HUES48 (cell line): Measurements from ENCODE around the gene FMN2.

ENCODE experiments used
- H3K27ac ChIP-seq: one replicate; pipeline ENCODE4 v1.7.0; 2013; ENCODE audit warnings: low read depth, low read length, inconsistent platforms
- H3K27me3 ChIP-seq: 2 replicates; pipeline ENCODE4 v1.6.1; 2013; ENCODE audit warnings: mild to moderate bottlenecking, low read length; ENCODE audit not compliant: control insufficient read depth, insufficient read depth
- H3K36me3 ChIP-seq: 2 replicates; pipeline ENCODE4 v1.6.1; 2013; ENCODE audit warnings: low read length; ENCODE audit not compliant: control insufficient read depth, insufficient read depth
- H3K4me1 ChIP-seq: 2 replicates; pipeline ENCODE4 v1.6.1; 2013; ENCODE audit warnings: mild to moderate bottlenecking, low read length; ENCODE audit not compliant: control insufficient read depth, insufficient read depth
- H3K4me3 ChIP-seq: 2 replicates; pipeline ENCODE4 v1.5.1; 2013; ENCODE audit warnings: mild to moderate bottlenecking, low read depth, low read length
- H3K9ac ChIP-seq: 2 replicates; pipeline ENCODE4 v1.6.1; 2013; ENCODE audit warnings: mild to moderate bottlenecking, low read depth, low read length, moderate library complexity
- H3K9me3 ChIP-seq: 2 replicates; pipeline ENCODE4 v1.6.1; 2013; ENCODE audit warnings: low read length; ENCODE audit not compliant: control insufficient read depth, insufficient read depth

Gene FMN2

DNA sequence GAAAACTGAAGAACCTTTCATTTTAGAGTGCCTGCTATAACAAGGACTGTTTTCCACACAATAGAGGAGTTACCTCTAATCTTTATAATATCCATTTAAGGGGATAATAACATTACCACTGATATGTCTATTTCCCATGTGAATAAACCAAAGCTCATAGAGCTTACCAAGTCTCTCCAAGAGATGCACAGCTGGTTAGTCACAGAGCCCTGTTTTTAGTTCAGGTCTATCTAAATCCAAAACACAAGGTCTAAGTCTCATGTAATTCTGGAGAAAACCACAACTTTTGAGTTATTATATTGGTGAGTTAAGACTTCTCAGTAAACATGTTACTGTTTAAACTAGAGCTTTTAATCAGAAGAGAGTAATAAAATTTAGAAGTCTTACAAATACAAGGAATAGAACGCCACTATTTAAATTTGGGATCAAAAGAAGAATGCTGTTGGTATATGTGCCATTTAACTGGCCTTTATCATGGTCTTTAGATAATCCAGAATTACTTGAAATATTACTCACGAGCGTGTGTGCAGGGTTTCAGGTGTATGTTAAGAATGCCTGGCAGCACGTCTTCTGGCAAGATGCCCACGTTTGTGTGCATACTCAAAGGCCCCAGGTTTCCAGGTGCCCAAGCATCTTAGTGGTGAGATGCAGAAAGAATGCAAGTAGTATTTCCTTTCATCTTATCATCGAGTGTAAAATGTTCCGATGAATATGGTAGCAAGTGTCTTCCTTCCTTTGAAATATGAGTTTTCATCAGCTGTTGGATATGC lies 190.6 kb downstream of the FMN2 start:
- H3K27ac ChIP-seq: no peak overlapping the region
- H3K4me1 ChIP-seq: no peaks in the 10 kb centered on the region
- H3K9me3 ChIP-seq: no peaks in the 10 kb centered on the region
- no peaks in the 10 kb centered on the region for H3K27me3 ChIP-seq
- H3K4me3 ChIP-seq: no peak overlapping the region
- H3K36me3 ChIP-seq: no peaks in the 10 kb centered on the region
- H3K9ac ChIP-seq: no peak overlapping the region

DNA sequence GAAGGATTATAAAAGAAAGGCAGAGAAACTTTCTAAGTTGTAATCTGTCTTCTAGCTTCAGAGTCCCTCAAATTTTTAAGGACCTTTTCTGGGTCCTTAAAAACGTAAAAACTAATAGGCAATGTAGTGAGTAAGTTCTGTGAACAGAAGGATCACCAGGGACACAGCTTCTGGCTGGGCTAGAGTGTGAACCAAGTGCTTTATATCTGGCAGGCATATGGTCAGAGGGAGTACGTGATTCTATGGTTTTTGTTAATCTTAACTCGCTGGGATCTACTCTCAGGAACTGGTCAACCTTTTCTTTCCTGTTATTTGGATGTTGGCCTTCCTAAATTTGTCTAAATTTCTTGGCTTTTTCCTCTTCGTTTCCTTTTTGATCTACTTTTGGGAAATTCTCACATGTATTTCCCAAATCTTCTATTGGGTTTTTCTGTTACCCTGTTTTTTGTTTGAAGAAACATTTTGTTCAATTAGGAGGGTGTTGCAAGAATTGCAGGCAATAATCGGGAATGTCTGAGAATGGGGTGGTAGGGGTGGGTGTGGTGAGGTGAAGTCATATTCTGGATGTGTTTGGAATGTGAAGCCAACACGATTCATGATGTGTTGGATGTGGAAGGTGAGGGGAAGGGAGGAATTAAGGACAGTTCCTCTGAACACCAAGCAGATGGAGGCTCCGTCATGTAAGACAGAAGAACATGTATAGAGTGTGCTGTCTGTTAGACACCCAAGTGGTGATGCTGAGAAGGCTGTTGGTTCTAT lies 193.2 kb downstream of the FMN2 start:
- Histone ChIP-seq H3K9ac (no peak overlapping the region), H3K27ac (no peak overlapping the region), H3K27me3 (no peaks in the 10 kb centered on the region)

DNA sequence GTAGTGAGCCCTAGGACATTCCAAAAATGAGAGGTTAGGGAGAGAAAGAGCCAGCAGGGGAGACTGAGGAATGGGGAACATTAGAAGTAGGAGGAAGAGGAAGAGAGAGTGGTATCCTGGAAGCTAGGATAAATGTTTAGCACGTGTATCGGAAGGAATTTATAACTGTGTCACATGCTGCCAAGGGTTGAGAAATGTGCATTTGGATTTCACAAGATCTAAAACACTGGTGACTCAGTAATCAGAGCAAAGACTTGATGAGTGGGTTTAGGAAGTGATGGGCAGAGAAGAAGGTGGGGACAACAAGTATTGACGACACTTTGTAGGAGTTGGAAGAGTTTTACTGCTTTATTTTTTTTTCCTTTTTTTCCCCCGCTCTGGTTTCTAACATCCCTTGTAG lies 193.9 kb downstream of the FMN2 start:
- Histone ChIP-seq H3K4me3 (no peak overlapping the region), H3K27ac (no peak overlapping the region), H3K4me1 (no peaks in the 10 kb centered on the region), H3K36me3 (no peaks in the 10 kb centered on the region), H3K9me3 (no peaks in the 10 kb centered on the region), H3K27me3 (no peaks in the 10 kb centered on the region), H3K9ac (no peak overlapping the region)

More for the DNA sequence above, 193.2 kb downstream of the FMN2 start:
- H3K36me3 ChIP-seq: no peaks in the 10 kb centered on the region
- H3K4me1 ChIP-seq: no peaks in the 10 kb centered on the region
- H3K9me3 ChIP-seq: no peaks in the 10 kb centered on the region
- H3K4me3 ChIP-seq: no peak overlapping the region

DNA sequence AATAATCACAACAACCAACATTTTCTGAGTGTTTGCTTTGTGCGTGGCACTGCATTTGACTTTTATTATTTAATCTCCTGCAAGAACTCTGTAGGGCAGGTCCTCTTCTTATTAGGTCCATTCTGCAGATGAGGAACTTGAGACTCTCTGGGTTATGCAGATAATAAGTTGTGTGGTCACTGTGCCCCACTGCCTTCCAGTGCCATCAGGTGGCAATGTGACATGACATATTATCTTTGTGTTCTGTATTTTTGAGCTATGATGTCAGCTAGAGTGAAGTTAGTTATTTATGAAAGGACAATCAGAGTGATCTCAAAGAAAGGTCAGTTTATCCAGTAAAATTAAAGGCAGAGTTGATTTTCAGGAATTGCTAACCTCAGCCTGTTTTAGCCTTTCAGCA lies 196.0 kb downstream of the FMN2 start:
- Histone ChIP-seq H3K36me3 (no peaks in the 10 kb centered on the region), H3K9ac (no peak overlapping the region), H3K27ac (no peak overlapping the region), H3K27me3 (no peaks in the 10 kb centered on the region), H3K4me3 (no peak overlapping the region), H3K9me3 (no peaks in the 10 kb centered on the region), H3K4me1 (peaks cover 4% of the 10 kb centered on the region; the same call in 1 of the 2 replicates)

DNA sequence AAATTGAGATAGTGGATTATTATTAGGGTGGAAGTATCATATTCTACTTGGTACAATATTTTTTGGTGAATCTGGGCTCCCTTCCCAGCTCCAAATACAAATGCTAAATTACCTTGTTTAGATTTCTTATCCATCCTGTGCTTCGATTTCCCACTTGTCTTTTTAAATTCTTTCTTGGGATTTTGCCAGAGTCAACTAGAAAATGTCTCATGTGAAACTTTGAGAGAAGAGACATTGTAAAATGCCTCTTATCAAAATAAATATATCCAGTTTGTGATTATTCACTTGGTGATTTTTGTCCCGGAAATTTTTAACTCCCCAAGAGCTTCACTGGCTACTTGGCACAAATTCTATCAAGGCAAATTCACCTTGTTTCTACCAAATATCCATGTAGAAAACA lies 202.0 kb downstream of the FMN2 start:
- Histone ChIP-seq H3K27ac (no peak overlapping the region), H3K4me1 (peaks cover 13% of the 10 kb centered on the region; the same call in 1 of the 2 replicates), H3K9me3 (no peaks in the 10 kb centered on the region), H3K4me3 (no peak overlapping the region), H3K36me3 (no peaks in the 10 kb centered on the region), H3K27me3 (no peaks in the 10 kb centered on the region), H3K9ac (no peak overlapping the region)

DNA sequence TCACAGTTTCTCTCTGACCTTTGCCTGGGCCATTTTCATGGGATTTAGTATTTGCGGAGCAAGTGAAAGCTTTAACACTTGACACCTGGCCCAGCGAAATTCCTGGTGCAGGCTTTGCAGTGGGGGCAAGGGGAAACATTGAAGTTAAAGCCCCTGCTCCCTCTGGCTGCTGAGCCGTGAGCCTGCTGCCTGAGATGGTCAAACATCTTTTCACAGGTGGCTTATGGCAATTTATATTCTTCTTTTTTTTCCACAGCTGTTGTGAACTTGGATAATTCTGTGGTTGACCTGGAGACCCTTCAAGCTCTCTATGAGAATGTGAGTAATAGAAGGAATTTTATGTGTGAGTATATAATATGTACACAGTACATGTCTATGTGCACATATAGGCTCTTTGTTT lies 202.9 kb downstream of the FMN2 start:
- Histone ChIP-seq H3K4me3 (no peak overlapping the region), H3K9ac (no peak overlapping the region), H3K27ac (no peak overlapping the region), H3K4me1 (peaks cover 13% of the 10 kb centered on the region; the same call in 1 of the 2 replicates), H3K27me3 (no peaks in the 10 kb centered on the region), H3K36me3 (no peaks in the 10 kb centered on the region), H3K9me3 (no peaks in the 10 kb centered on the region)

DNA sequence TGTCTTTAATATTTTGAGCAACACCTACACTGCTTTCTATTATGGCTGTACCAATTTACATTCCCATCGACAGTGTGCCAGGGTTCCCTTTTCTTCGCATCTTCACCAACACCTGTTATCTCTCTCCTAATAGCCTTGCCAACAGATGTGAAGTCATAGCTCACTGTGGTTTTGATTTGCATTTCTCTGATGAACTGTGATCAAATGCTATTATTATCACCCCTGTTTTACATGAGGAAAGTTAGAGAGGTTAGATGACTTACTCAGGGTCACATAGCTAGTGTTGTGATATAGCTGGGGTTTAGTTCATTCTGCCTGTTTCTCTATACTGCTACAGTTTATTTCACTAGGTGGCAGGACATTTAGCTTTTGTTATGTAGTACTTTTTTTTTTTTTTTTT lies 204.1 kb downstream of the FMN2 start:
- Histone ChIP-seq H3K4me3 (no peak overlapping the region), H3K27me3 (no peaks in the 10 kb centered on the region), H3K36me3 (no peaks in the 10 kb centered on the region), H3K9ac (no peak overlapping the region), H3K27ac (no peak overlapping the region), H3K4me1 (peaks cover 13% of the 10 kb centered on the region; the same call in 1 of the 2 replicates), H3K9me3 (no peaks in the 10 kb centered on the region)

DNA sequence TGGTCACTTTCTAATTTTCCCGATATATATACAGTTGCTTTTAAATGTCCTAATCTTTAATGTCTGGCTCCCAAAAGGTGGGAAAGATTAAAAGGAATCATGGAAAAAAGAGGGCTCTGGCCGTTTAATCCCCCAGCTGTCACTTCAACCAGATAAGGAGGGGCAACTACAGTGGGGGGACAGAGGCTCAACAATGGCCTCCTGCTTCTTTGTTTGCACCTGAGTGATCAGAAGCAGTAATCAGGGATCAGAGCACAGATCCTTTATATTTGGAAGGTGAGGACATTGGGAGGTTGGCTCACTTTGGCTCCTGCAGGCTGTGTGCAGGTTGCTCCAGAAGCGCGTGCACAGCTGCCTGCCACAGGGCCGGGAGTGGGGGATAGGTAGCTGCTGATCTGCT lies 212.8 kb downstream of the FMN2 start:
- Histone ChIP-seq H3K9ac (no peak overlapping the region), H3K4me1 (no peaks in the 10 kb centered on the region), H3K9me3 (no peaks in the 10 kb centered on the region), H3K27me3 (no peaks in the 10 kb centered on the region), H3K27ac (no peak overlapping the region), H3K4me3 (no peak overlapping the region), H3K36me3 (no peaks in the 10 kb centered on the region)

DNA sequence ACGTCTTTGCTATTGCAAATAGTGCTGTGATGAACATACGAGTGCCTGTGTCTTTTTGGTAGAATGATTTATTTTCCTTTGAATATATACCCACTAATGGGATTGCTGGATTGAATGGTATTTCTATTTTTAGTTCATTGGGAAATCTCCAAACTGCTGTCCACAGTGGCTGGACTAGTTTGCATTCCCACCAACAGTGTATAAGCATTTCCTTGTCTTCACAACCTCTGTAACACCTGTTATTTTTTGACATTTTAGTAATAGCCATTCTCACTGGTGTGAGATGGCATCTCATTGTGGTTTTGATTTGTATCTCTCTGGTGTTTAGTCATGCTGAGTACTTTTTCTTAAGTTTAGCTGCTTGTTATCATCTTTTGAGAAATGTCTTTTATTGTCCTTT lies 215.0 kb downstream of the FMN2 start:
- Histone ChIP-seq H3K4me1 (peaks cover 12% of the 10 kb centered on the region; the same call in 1 of the 2 replicates), H3K27ac (no peak overlapping the region), H3K9ac (no peak overlapping the region), H3K4me3 (no peak overlapping the region), H3K9me3 (no peaks in the 10 kb centered on the region), H3K27me3 (no peaks in the 10 kb centered on the region), H3K36me3 (no peaks in the 10 kb centered on the region)

DNA sequence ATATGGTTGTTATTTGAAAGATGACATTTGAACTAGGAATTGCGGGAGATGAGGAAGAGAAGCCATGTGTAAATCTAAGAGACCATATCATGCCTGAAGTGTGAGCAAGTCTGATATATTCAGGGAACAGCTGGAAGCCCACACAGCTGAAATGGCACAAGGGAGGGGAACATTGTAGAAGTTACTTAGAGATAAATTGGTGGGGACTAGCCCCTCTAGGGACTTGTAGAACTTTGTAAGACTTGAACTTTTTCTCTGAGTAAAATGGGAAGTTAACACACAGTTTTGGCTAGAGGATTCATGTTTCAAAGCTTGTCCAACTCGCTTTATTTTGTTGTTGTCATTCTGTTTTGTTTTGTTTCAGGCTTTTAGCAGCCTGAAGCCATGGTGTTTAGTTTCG lies 216.4 kb downstream of the FMN2 start:
- peaks cover 18% of the 10 kb centered on the region for H3K4me1 ChIP-seq
- H3K27me3 ChIP-seq: no peaks in the 10 kb centered on the region
- no peak overlapping the region for H3K9ac ChIP-seq
- H3K36me3 ChIP-seq: no peaks in the 10 kb centered on the region
- no peaks in the 10 kb centered on the region for H3K9me3 ChIP-seq
- no peak overlapping the region for H3K4me3 ChIP-seq
- no peak overlapping the region for H3K27ac ChIP-seq

DNA sequence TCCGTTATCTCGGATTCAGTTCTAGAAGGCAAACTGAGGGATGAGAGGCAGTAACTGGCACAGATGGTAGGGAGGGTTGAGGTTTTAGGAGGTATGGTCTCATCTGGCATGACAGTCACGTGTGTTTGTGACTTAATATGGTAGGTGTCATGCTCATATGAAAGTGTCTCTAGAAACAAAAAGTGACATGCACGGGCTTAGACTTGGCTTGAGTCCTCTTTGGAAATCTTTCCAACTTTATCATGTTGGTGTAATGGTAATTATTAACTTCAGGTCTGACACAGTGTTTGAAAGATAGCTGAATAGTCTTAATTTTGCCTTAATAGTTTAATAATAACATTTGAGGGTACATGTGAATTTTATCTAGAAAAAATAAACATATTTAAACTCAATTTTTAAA lies 218.1 kb downstream of the FMN2 start:
- H3K27me3 ChIP-seq: no peaks in the 10 kb centered on the region

More for the DNA sequence above, 218.1 kb downstream of the FMN2 start:
- no peak overlapping the region for H3K27ac ChIP-seq
- no peak overlapping the region for H3K9ac ChIP-seq
- no peaks in the 10 kb centered on the region for H3K36me3 ChIP-seq
- H3K9me3 ChIP-seq: no peaks in the 10 kb centered on the region
- peaks cover 18% of the 10 kb centered on the region for H3K4me1 ChIP-seq
- no peak overlapping the region for H3K4me3 ChIP-seq
